ENCODE data around the gene NMU. TPM values are rescaled to one million over a fixed set of nuclear protein-coding genes. Genes with fewer than 3 reads are reported as not detected.

The NMU gene
- total RNA-seq, 4 donors from 2014 or later, result not detected

GRCh38 chr4:55617587-55618197, 18.4 kb downstream of the NMU start:
- H3K27me3 ChIP-seq, result no peaks in the 10 kb centered on the region
- H3K9me3 ChIP-seq, result no peaks in the 10 kb centered on the region
- H3K36me3 ChIP-seq, result no peaks in the 10 kb centered on the region
- no peak overlapping the region for H3K27ac ChIP-seq
- H3K4me1 ChIP-seq, result no peaks in the 10 kb centered on the region
- DNase-seq, result no peak
- ATAC-seq, result no peak
- in situ Hi-C loops (cut with MboI; ENCODE audit: low sequenced_read_pairs in 4 of 4) (no loop called here), intact Hi-C loops (cut with DNase I; ENCODE audit: low total_unique reads) (no loop called here)
- no peak for TF ChIP-seq POLR2A (IDR thresholded peaks at IDR 0.05)
- TF ChIP-seq CTCF (IDR thresholded peaks at IDR 0.05 in 4 of 5, conservative IDR thresholded peaks at IDR 0.05 in 1 of 5), result no peak
- H3K4me3 ChIP-seq, result no peak overlapping the region

DNA sequence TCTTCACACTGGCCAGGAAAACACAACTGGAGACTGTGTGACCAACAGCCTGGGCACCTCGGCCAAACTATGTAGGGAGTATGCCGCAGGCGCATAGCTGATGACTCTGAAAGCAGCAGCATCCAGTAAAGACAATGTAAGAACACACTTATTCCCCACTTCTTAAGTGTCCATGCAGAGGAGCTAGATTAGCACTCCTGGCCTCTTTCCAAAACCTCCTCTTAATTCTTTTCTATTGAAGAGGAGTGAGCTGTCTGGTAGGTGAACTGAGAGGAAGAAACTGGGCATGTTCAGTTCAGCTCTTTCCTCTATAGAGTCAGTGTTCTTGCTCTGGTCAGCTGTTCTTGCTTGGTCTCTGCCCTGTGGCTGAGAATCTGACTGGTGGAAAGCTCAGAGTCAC, 21.1 kb downstream of the NMU start:
- no peak overlapping the region for H3K4me3 ChIP-seq

DNA sequence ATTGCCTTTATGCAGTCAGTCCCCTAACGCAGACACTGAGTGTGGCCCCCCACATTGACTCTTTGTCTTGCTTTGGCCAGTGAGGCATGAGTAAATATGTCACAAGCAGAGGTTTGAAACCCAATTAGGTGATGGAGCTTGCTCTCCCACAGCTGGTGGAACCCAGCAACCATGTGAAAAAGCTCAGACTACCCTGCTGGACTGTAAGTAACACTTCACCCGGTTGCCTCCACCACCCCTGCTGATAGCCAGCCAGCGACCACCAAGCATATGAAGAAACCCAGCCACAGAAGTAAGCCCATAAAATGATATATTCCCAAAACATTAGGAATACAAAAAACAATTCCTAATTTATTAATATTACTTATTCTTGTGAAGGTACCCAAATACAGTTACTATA, 22.5 kb downstream of the NMU start:
- DNase-seq, result no peak
- H3K27ac ChIP-seq, result no peak overlapping the region
- no peak overlapping the region for H3K4me3 ChIP-seq
- no peaks in the 10 kb centered on the region for H3K27me3 ChIP-seq
- TF ChIP-seq POLR2A (IDR thresholded peaks at IDR 0.05) (no peak), CTCF (IDR thresholded peaks at IDR 0.05 in 4 of 5, conservative IDR thresholded peaks at IDR 0.05 in 1 of 5) (no peak)
- H3K9me3 ChIP-seq, result no peaks in the 10 kb centered on the region
- ATAC-seq, result no peak
- H3K36me3 ChIP-seq, result no peaks in the 10 kb centered on the region
- H3K4me1 ChIP-seq, result no peaks in the 10 kb centered on the region
- intact Hi-C loops (cut with DNase I; ENCODE audit: low total_unique reads) (no loop called here), in situ Hi-C loops (cut with MboI; ENCODE audit: low sequenced_read_pairs in 4 of 4) (no loop called here)

More for the DNA sequence above, 21.1 kb downstream of the NMU start:
- H3K27ac ChIP-seq, result no peak overlapping the region
- ATAC-seq (no peak), DNase-seq (no peak)
- H3K9me3 ChIP-seq, result no peaks in the 10 kb centered on the region
- intact Hi-C loops (cut with DNase I; ENCODE audit: low total_unique reads), result no loop called here
- in situ Hi-C loops (cut with MboI; ENCODE audit: low sequenced_read_pairs in 4 of 4), result no loop called here
- H3K27me3 ChIP-seq, result no peaks in the 10 kb centered on the region
- H3K4me1 ChIP-seq, result no peaks in the 10 kb centered on the region
- no peak for TF ChIP-seq CTCF (IDR thresholded peaks at IDR 0.05 in 4 of 5, conservative IDR thresholded peaks at IDR 0.05 in 1 of 5)
- no peak for TF ChIP-seq POLR2A (IDR thresholded peaks at IDR 0.05)
- no peaks in the 10 kb centered on the region for H3K36me3 ChIP-seq

- in situ Hi-C loops (cut with MboI; ENCODE audit: low sequenced_read_pairs in 4 of 4), result no loop called here
- intact Hi-C loops (cut with DNase I; ENCODE audit: low total_unique reads), result no loop called here
- TF ChIP-seq POLR2A (IDR thresholded peaks at IDR 0.05), result no peak
- no peak for TF ChIP-seq CTCF (IDR thresholded peaks at IDR 0.05 in 4 of 5, conservative IDR thresholded peaks at IDR 0.05 in 1 of 5)
- H3K27ac ChIP-seq, result no peak overlapping the region
- H3K36me3 ChIP-seq, result no peaks in the 10 kb centered on the region
- H3K9me3 ChIP-seq, result no peaks in the 10 kb centered on the region
- no peaks in the 10 kb centered on the region for H3K27me3 ChIP-seq
- DNase-seq (no peak), ATAC-seq (no peak)
- H3K4me1 ChIP-seq, result no peaks in the 10 kb centered on the region
- H3K4me3 ChIP-seq, result no peak overlapping the region
These were observed 23.8 kb downstream of the NMU start for GRCh38 chr4:55612341-55612740.
